Endothelial cell (in vitro differentiated cells): ENCODE measurements around the gene WDR44. TPM values are rescaled to one million over a fixed set of nuclear protein-coding genes. Genes with fewer than 3 reads are reported as not detected.

Source experiments
- DNase-seq: peaks from one replicate; pipeline ENCODE4 v3.0.0; 2021; ENCODE audit warnings: low spot score
- H3K27ac Mint-ChIP-seq: one replicate; pipeline ENCODE4 v1.8.0; 2021; ENCODE audit warnings: mixed read lengths, inconsistent platforms; ENCODE audit not compliant: unreplicated experiment
- H3K27me3 Mint-ChIP-seq: one replicate; pipeline ENCODE4 v1.8.0; 2021; ENCODE audit warnings: mild to moderate bottlenecking, moderate library complexity, mixed read lengths, inconsistent platforms; ENCODE audit not compliant: unreplicated experiment
- H3K36me3 Mint-ChIP-seq: one replicate; pipeline ENCODE4 v1.8.0; 2021; ENCODE audit warnings: mild to moderate bottlenecking, low read depth, mixed read lengths, inconsistent platforms; ENCODE audit not compliant: unreplicated experiment
- H3K4me1 Mint-ChIP-seq: one replicate; pipeline ENCODE4 v1.8.0; 2021; ENCODE audit warnings: mild to moderate bottlenecking, mixed read lengths, inconsistent platforms; ENCODE audit not compliant: unreplicated experiment
- H3K4me3 Mint-ChIP-seq: one replicate; pipeline ENCODE4 v1.8.0; 2021; ENCODE audit warnings: mild to moderate bottlenecking, mixed read lengths, inconsistent platforms; ENCODE audit not compliant: unreplicated experiment
- H3K9me3 Mint-ChIP-seq: one replicate; pipeline ENCODE4 v1.8.0; 2021; ENCODE audit warnings: mixed read lengths, inconsistent platforms; ENCODE audit not compliant: unreplicated experiment
- CTCF ChIP-seq: fragments of 200-600 bp; sonication (generic); IDR thresholded peaks from one replicate; pipeline ENCODE4 v1.5.0; 2021; ENCODE audit warnings: antibody characterized with exemption; ENCODE audit not compliant: unreplicated experiment
- total RNA-seq: library from RNA; stranded (reverse); fragmentation: NEBNext Ultra II Directional; extraction: Animal tissue kit (Norgen Biotek cat#: 25700); gene quantifications from one replicate; pipeline ENCODE4 v1.2.1, GENCODE V29; 2021; ENCODE audit not compliant: unreplicated experiment

The WDR44 gene
- total RNA-seq, 1 donor from 2014 or later: 14.7 TPM

- no peak for DNase-seq
- Mint-ChIP-seq H3K4me3 (no peak overlapping the region), H3K9me3 (no peaks in the 10 kb centered on the region), H3K27me3 (peaks cover 3% of the 10 kb centered on the region), H3K27ac (no peak overlapping the region), H3K36me3 (no peaks in the 10 kb centered on the region), H3K4me1 (peaks cover 12% of the 10 kb centered on the region)
- TF ChIP-seq CTCF: no peak
Measured at GRCh38 chrX:118356154-118356701, 10.3 kb downstream of the WDR44 start.

DNA sequence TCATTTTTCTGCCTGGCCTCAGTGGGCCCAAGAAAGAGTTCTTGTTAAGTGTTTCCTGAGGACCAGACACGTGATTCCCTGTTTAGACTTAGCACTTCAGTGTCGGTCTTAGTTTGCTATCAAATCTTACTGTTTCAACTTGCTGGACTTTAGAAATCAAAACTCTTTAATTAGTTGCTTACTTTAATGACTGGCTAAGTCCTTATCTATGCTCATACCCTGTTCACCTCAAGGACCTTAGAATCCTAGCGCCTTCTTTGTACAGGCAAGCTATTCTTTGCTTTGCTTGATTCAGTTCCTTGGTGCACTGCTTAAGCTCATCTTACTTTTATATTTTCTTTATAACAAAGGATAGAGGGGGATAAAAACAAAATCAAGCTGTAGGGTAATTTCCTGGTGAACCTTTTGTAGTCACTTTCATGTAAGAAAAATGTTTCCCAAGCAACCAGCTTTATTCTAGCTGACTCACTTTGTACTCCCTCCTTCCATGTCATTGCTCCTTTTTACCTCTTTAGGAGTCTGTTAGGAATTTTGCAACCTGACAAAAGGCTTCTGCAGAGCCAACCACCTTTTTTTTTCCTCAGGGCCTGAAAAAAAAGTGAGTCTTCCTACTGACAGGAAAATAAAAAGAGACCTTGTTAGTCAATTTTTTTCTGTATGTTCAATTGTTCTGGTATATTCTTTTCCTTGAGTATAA, 14.7 kb downstream of the WDR44 start:
- no peaks in the 10 kb centered on the region for H3K9me3 Mint-ChIP-seq
- DNase-seq: no peak
- H3K4me1 Mint-ChIP-seq: peaks cover 6% of the 10 kb centered on the region
- no peak overlapping the region for H3K4me3 Mint-ChIP-seq
- no peak overlapping the region for H3K27ac Mint-ChIP-seq
- TF ChIP-seq CTCF: no peak
- H3K27me3 Mint-ChIP-seq: no peaks in the 10 kb centered on the region
- no peaks in the 10 kb centered on the region for H3K36me3 Mint-ChIP-seq

- no peak for DNase-seq
- no peaks in the 10 kb centered on the region for H3K36me3 Mint-ChIP-seq
Measured at GRCh38 chrX:118364261-118364660, 18.4 kb downstream of the WDR44 start.

GRCh38 chrX:118367338-118367737, 21.4 kb downstream of the WDR44 start:
- DNase-seq: no peak
- Mint-ChIP-seq H3K9me3 (no peaks in the 10 kb centered on the region), H3K4me1 (peaks cover 3% of the 10 kb centered on the region), H3K36me3 (no peaks in the 10 kb centered on the region), H3K4me3 (no peak overlapping the region), H3K27ac (no peak overlapping the region), H3K27me3 (no peaks in the 10 kb centered on the region)
- no peak for TF ChIP-seq CTCF

More at GRCh38 chrX:118364261-118364660, 18.4 kb downstream of the WDR44 start:
- H3K27me3 Mint-ChIP-seq: no peaks in the 10 kb centered on the region
- peaks cover 4% of the 10 kb centered on the region for H3K4me1 Mint-ChIP-seq
- no peak overlapping the region for H3K4me3 Mint-ChIP-seq
- H3K27ac Mint-ChIP-seq: no peak overlapping the region
- TF ChIP-seq CTCF: no peak
- no peaks in the 10 kb centered on the region for H3K9me3 Mint-ChIP-seq

GRCh38 chrX:118368398-118368797, 22.5 kb downstream of the WDR44 start:
- no peak overlapping the region for H3K4me3 Mint-ChIP-seq
- H3K36me3 Mint-ChIP-seq: no peaks in the 10 kb centered on the region
- TF ChIP-seq CTCF: no peak
- no peak overlapping the region for H3K27ac Mint-ChIP-seq
- DNase-seq: no peak
- H3K27me3 Mint-ChIP-seq: no peaks in the 10 kb centered on the region
- no peaks in the 10 kb centered on the region for H3K9me3 Mint-ChIP-seq
- H3K4me1 Mint-ChIP-seq: peaks cover 3% of the 10 kb centered on the region
